OCI-LY1 (cell line): ENCODE results near the gene PADI1.

Experiments
- H2AFZ ChIP-seq: fragments of 200-600 bp; sonication (generic), shearing (Covaris generic); 2 replicates; pipeline ENCODE4 v1.6.0; 2014; ENCODE audit warnings: antibody characterized with exemption, mild to moderate bottlenecking, low read length
- H3F3A ChIP-seq: fragments of 200-600 bp; sonication (generic), shearing (Covaris generic); 2 replicates; pipeline ENCODE4 v1.6.0; 2014; ENCODE audit warnings: mild to moderate bottlenecking, antibody characterized with exemption, low read length, moderate library complexity; ENCODE audit not compliant: insufficient read depth
- H3K27ac ChIP-seq: fragments of 200-600 bp; sonication (generic); 2 replicates; pipeline ENCODE4 v1.5.1; 2014; ENCODE audit warnings: low read length, mixed run types, mild to moderate bottlenecking, low read depth; ENCODE audit not compliant: poor library complexity, severe bottlenecking
- H3K27me3 ChIP-seq: fragments of 200-600 bp; sonication (generic); 2 replicates; pipeline ENCODE4 v1.6.0; 2014; ENCODE audit warnings: antibody characterized with exemption, mild to moderate bottlenecking, low read length, moderate library complexity; ENCODE audit not compliant: insufficient read depth
- H3K36me3 ChIP-seq: fragments of 200-600 bp; sonication (generic); 2 replicates; pipeline ENCODE4 v1.6.1; 2014; ENCODE audit warnings: mild to moderate bottlenecking, antibody characterized with exemption, low read length, moderate library complexity, mixed read lengths; ENCODE audit not compliant: insufficient read depth
- H3K4me1 ChIP-seq: fragments of 200-600 bp; sonication (generic); 2 replicates; pipeline ENCODE4 v1.5.1; 2014; ENCODE audit warnings: mild to moderate bottlenecking, low read length, moderate library complexity; ENCODE audit not compliant: insufficient read depth, severe bottlenecking
- H3K4me2 ChIP-seq: fragments of 200-600 bp; sonication (generic), shearing (Covaris generic); 2 replicates; pipeline ENCODE4 v1.6.1; 2014; ENCODE audit warnings: low read length
- H3K4me3 ChIP-seq: fragments of 200-600 bp; sonication (generic); 2 replicates; pipeline ENCODE4 v1.5.1; 2014; ENCODE audit warnings: low read length, low read depth, mild to moderate bottlenecking, mixed read lengths; ENCODE audit not compliant: poor library complexity, severe bottlenecking
- H3K79me2 ChIP-seq: fragments of 200-600 bp; shearing (Covaris generic); 2 replicates; pipeline ENCODE4 v1.6.1; 2016; ENCODE audit warnings: mixed run types, low read length, mixed read lengths; ENCODE audit not compliant: insufficient read depth
- H3K9ac ChIP-seq: fragments of 200-600 bp; sonication (generic), shearing (Covaris generic); 2 replicates; pipeline ENCODE4 v1.6.1; 2014; ENCODE audit warnings: mild to moderate bottlenecking, low read length, mixed read lengths
- H3K9me2 ChIP-seq: fragments of 200-600 bp; sonication (generic), shearing (Covaris generic); 2 replicates; pipeline ENCODE4 v1.6.1; 2014; ENCODE audit warnings: low read depth, mild to moderate bottlenecking, low read length, mixed read lengths
- H3K9me3 ChIP-seq: fragments of 200-600 bp; shearing (Covaris generic); 2 replicates; pipeline ENCODE4 v1.6.1; 2014; ENCODE audit warnings: low read length, mixed read lengths
- H4K20me1 ChIP-seq: fragments of 200-600 bp; sonication (generic), shearing (Covaris generic); 2 replicates; pipeline ENCODE4 v1.6.0; 2016; ENCODE audit warnings: mild to moderate bottlenecking, low read length; ENCODE audit not compliant: insufficient read depth
- EZH2 ChIP-seq: fragments of 200-600 bp; sonication (generic), shearing (Covaris generic); IDR thresholded peaks from 2 replicates; pipeline ENCODE4 v1.8.0; 2017; ENCODE audit warnings: borderline replicate concordance, mixed run types, mild to moderate bottlenecking, antibody characterized with exemption, low read length, moderate library complexity, mixed read lengths
- TF ChIP-seq, protein P1 (sequence below): fragments of 200-600 bp; sonication (generic), shearing (Covaris generic); IDR thresholded peaks from 2 replicates; pipeline ENCODE4 v1.5.1; 2017; ENCODE audit warnings: mild to moderate bottlenecking, antibody characterized with exemption, low read length, moderate library complexity, mixed read lengths

The PADI1 gene

DNA sequence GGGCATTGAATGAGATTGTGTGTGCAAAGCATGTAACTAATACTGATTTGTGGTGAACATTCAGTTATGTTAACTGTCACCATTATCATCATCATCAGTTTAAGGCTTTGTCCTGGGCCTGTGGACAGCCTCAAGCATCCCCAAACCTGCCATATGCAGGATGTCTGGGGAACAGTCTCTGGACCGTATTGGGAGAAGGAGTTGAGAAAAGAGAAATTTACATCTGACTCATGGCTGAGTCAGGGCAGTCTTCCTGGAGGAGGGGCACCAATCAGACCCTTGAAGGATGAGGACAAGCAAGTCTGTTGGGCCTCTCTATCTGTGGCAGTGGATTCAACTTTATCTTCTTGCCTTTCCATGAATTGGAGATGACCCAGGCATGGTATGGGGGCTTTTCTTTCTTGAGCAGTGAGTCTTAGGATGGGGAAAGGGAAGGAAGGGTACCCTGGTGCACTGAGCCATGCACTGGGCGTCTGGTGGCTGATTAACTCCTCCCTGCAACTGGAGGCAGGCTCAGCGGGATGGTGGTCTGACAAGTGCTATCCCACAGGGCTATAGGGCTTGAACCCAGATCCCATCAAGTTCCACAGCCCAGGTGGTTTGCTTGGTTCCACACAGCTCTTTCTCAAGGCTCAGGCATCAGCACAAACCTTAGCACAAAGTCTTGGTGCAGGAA is 46.9 kb downstream of the PADI1 start:
- no peaks in the 10 kb centered on the region for H3F3A ChIP-seq
- no peaks in the 10 kb centered on the region for H3K9me3 ChIP-seq
- H4K20me1 ChIP-seq, result no peaks in the 10 kb centered on the region
- H3K27me3 ChIP-seq, result 0 out of 2 replicates have a peak, but pooled peaks cover 3% of the 10 kb centered on the region
- H3K27ac ChIP-seq, result no peak overlapping the region
- H3K9me2 ChIP-seq, result no peaks in the 10 kb centered on the region
- H3K4me3 ChIP-seq, result no peak overlapping the region
- H3K36me3 ChIP-seq, result no peaks in the 10 kb centered on the region
- H3K4me1 ChIP-seq, result no peaks in the 10 kb centered on the region
- H3K79me2 ChIP-seq, result no peaks in the 10 kb centered on the region
- H3K4me2 ChIP-seq, result no peak overlapping the region
- H3K9ac ChIP-seq, result no peak overlapping the region
- TF ChIP-seq, protein P1, sequence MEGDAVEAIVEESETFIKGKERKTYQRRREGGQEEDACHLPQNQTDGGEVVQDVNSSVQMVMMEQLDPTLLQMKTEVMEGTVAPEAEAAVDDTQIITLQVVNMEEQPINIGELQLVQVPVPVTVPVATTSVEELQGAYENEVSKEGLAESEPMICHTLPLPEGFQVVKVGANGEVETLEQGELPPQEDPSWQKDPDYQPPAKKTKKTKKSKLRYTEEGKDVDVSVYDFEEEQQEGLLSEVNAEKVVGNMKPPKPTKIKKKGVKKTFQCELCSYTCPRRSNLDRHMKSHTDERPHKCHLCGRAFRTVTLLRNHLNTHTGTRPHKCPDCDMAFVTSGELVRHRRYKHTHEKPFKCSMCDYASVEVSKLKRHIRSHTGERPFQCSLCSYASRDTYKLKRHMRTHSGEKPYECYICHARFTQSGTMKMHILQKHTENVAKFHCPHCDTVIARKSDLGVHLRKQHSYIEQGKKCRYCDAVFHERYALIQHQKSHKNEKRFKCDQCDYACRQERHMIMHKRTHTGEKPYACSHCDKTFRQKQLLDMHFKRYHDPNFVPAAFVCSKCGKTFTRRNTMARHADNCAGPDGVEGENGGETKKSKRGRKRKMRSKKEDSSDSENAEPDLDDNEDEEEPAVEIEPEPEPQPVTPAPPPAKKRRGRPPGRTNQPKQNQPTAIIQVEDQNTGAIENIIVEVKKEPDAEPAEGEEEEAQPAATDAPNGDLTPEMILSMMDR, result no peak
- no peak for TF ChIP-seq EZH2
- no peak overlapping the region for H2AFZ ChIP-seq

DNA sequence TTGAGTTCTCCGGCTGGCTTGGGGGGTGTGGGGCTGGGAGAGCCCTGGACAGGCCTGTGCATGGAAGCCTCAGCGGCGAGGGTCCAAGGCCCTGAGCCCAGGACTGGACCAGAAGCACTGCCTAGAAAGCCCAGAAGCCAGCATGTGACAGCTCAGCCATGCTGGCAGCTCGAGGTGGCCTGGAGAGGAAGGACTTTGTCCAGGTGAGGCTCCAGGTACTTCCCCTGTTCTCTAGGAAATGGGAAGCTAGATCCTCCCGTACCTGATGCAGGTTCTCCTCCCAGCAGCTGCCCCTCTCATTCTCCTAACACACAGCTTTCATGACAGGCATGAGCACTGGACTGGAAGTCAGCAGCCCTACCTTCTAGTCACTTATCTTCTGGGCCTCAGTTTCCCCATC is 50.4 kb downstream of the PADI1 start:
- TF ChIP-seq, protein P1, result no peak
- no peak for TF ChIP-seq EZH2
- Histone ChIP-seq H3K36me3 (no peaks in the 10 kb centered on the region), H3K9me3 (no peaks in the 10 kb centered on the region), H3K9ac (no peak overlapping the region), H3K4me1 (no peaks in the 10 kb centered on the region), H3F3A (no peaks in the 10 kb centered on the region), H4K20me1 (no peaks in the 10 kb centered on the region), H3K4me3 (no peak overlapping the region), H3K27me3 (peaks cover 3% of the 10 kb centered on the region; the same call in 1 of the 2 replicates), H3K79me2 (no peaks in the 10 kb centered on the region), H3K9me2 (no peaks in the 10 kb centered on the region), H3K4me2 (no peak overlapping the region), H3K27ac (no peak overlapping the region), H2AFZ (no peak overlapping the region)

DNA sequence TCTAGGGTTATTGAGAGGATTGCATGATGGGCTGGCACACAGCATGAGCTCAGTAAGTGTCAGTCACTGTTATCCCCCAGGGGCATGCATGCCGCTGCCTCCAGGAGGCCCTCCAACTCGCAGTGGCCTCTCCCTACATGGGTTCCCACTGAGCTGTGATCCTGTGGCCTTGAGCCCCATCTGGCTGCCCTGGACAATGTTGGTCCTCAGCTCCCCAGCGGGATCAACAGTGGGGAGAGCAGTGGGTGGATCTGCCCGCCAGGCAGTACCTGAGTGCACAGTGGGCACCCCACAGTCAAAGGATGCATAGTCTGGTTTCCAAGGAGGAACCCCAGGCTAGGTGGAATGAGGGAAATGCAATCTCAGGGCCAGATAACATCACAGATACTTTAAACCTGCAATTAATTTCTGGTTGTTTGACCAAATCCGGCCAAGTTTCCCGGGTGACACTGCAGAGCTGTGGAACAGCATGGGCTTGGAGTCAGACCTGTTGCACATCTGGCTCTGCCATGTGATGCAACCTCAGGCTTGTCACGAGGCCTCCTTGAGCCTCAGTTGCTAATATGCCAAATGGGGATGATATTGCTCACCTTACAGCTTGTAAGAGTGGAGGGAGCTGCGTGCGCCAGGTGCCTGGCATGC is 53.3 kb downstream of the PADI1 start:
- Histone ChIP-seq H3K36me3 (no peaks in the 10 kb centered on the region), H3K27me3 (peaks cover 3% of the 10 kb centered on the region; the same call in 1 of the 2 replicates), H3K9me2 (no peaks in the 10 kb centered on the region), H3K4me3 (no peak overlapping the region), H4K20me1 (no peaks in the 10 kb centered on the region), H3K9ac (no peak overlapping the region), H3K27ac (no peak overlapping the region), H3K9me3 (no peaks in the 10 kb centered on the region), H3K4me2 (no peak overlapping the region), H2AFZ (no peak overlapping the region), H3F3A (no peaks in the 10 kb centered on the region), H3K79me2 (no peaks in the 10 kb centered on the region), H3K4me1 (no peaks in the 10 kb centered on the region)
- no peak for TF ChIP-seq EZH2
- TF ChIP-seq, protein P1, result no peak
